Mesothelial cell of epicardium (in vitro differentiated cells): Measurements from ENCODE around the gene PEX10. TPM values are rescaled to one million over a fixed set of nuclear protein-coding genes. Genes with fewer than 3 reads are reported as not detected.

Source experiments
- DNase-seq, 2 experiments: peaks; one replicate each; pipeline ENCODE4 v3.0.0; 2021; ENCODE audit warnings: low spot score in 2 of 2; ENCODE audit not compliant: unreplicated experiment in 2 of 2
- H3K27ac Mint-ChIP-seq: 2 replicates; pipeline ENCODE4 v1.8.0; 2021; ENCODE audit warnings: mixed read lengths
- H3K27me3 Mint-ChIP-seq: 2 replicates; pipeline ENCODE4 v1.8.0; 2021; ENCODE audit warnings: low read depth, mixed read lengths
- H3K36me3 Mint-ChIP-seq: 2 replicates; pipeline ENCODE4 v1.8.0; 2021; ENCODE audit warnings: mixed read lengths
- H3K4me1 Mint-ChIP-seq: 2 replicates; pipeline ENCODE4 v1.8.0; 2021; ENCODE audit warnings: mixed read lengths
- H3K4me3 Mint-ChIP-seq: 2 replicates; pipeline ENCODE4 v1.8.0; 2021; ENCODE audit warnings: mild to moderate bottlenecking, moderate library complexity, mixed read lengths
- H3K9me3 Mint-ChIP-seq: 2 replicates; pipeline ENCODE4 v1.8.0; 2021; ENCODE audit warnings: mixed read lengths
- total RNA-seq: library from RNA; stranded (reverse); gene quantifications from 3 replicates; pipeline ENCODE4 v1.2.1, GENCODE V29; 2021
- TF ChIP-seq, protein P1 (sequence below): fragments of 200-600 bp; sonication (generic); IDR thresholded peaks from one replicate; pipeline ENCODE4 v1.5.0; 2021; ENCODE audit warnings: antibody characterized with exemption; ENCODE audit not compliant: unreplicated experiment

The PEX10 gene
- total RNA-seq, 1 donor from 2014 or later: 25.8 TPM

DNA sequence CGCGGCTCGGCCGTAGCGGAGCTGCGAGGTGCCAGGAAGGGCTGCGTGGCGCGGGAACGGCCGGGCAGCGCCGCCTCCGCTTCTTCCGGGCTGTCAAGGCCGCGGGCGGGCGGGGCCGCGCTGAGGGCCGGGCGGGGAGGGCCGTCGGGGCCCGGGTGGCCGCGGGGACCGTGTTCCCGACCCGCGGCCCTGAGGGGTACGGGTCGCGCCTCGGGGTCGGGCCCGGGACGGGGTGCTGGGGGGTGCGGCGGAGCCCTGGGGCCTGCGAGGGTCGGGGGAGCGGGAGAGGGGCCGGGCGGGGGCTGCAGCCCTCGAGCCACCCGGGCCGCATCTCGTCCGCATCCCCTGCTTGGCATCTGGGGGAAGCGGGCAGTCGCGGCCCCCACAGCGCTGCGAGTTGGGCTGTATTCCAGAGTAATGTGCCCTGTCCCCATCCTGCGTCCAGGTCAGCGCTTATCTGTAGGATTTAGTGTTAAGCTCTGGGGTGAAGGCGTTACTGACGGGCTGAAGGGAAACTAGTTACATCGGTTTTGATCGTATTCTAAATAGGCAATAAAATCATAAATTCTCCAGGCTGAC, 20.3 kb downstream of the PEX10 start:
- Mint-ChIP-seq H3K27ac (peak overlapping the region; percentile 80), H3K4me3 (peak overlapping the region; percentile 84), H3K9me3 (no peaks in the 10 kb centered on the region), H3K27me3 (no peaks in the 10 kb centered on the region), H3K4me1 (peaks cover 22% of the 10 kb centered on the region), H3K36me3 (peaks cover 15% of the 10 kb centered on the region)
- TF ChIP-seq, protein P1, sequence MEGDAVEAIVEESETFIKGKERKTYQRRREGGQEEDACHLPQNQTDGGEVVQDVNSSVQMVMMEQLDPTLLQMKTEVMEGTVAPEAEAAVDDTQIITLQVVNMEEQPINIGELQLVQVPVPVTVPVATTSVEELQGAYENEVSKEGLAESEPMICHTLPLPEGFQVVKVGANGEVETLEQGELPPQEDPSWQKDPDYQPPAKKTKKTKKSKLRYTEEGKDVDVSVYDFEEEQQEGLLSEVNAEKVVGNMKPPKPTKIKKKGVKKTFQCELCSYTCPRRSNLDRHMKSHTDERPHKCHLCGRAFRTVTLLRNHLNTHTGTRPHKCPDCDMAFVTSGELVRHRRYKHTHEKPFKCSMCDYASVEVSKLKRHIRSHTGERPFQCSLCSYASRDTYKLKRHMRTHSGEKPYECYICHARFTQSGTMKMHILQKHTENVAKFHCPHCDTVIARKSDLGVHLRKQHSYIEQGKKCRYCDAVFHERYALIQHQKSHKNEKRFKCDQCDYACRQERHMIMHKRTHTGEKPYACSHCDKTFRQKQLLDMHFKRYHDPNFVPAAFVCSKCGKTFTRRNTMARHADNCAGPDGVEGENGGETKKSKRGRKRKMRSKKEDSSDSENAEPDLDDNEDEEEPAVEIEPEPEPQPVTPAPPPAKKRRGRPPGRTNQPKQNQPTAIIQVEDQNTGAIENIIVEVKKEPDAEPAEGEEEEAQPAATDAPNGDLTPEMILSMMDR: no peak
- DNase-seq: no peak

DNA sequence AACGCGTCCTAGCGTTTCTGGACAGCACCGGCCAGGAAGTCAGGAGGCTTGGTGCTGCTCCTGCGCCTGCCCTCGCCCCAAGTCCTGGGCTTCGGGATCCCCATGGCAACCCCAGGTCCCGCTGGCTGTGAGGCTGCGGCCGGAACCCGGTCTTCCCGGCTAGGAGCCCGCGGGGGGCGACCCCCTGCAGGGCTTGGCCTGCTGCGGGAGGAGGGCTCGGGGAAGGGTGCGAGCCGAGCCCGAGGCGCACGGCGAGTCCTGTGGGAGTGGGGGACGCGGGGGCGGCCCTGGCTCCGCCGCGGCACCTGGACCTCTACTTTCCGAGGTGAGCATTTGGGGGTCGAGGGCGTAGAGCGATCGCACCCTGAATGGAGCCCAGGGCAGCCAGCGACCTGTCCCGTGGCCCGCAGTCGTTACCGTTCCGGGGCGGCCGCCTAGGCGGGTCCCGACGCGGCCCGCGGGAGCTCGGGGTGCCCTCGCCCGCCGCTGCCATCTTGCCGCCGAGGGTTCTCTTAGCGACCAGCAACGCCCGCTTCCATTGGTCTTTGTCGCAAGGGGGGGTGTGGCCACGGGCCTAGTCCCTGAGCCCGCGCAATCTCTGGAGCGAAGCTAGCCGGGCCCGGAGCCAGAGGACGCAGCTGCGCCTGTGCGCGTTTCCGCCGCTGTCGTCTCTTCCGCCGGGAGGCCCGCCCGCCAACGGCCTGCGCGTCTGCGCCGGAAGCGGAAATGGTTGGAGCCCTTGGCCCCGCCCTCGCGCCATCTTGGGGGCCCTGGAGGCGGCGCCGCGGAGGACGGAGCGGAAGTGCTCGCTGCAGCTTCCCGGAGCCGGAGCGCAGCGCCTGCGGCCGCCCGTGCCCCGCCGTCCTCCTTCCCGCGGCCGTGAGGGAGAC, 21.1 kb downstream of the PEX10 start, which contains the start of the genes MORN1 and RER1:
Gene MORN1 (minus strand): TSS at position 514 of the 890 bp plus-strand sequence. CDS start 21 bp downstream, at position 493.
Gene RER1 (plus strand): TSS at position 801 of the 890 bp plus-strand sequence. CDS start 3,950 bp downstream, outside the sequence.
- TF ChIP-seq, protein P1: no peak
- DNase-seq: peak; percentile 98
- Mint-ChIP-seq H3K4me1 (peaks cover 22% of the 10 kb centered on the region), H3K9me3 (no peaks in the 10 kb centered on the region), H3K36me3 (peaks cover 10% of the 10 kb centered on the region), H3K27me3 (no peaks in the 10 kb centered on the region), H3K27ac (peak within 1 kb of the TSS; percentile 80), H3K4me3 (peak within 1 kb of the TSS; percentile 84)

DNA sequence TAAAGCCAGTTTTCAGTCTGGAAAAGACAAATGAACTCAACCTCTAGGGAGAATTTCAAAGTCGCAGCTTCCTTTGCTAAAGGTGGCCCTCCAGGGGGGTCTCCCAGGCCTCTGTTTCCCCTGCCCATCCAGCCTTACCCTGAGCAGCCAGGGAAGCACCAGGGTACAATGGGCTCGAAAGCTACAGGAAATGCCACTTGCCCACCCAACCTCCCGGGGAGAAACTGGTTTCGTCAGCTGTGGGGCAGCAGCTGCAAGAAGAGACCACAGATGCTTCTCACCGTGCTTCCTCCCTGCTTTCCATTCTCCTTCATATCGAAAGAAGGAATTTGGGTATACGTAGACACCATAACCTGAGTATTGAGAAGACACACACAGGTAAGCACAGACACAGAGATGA, 22.7 kb downstream of the PEX10 start:
- Mint-ChIP-seq H3K9me3 (no peaks in the 10 kb centered on the region), H3K27me3 (no peaks in the 10 kb centered on the region), H3K4me3 (peak overlapping the region; percentile 74), H3K4me1 (peaks cover 22% of the 10 kb centered on the region), H3K27ac (no peak overlapping the region), H3K36me3 (peaks cover 7% of the 10 kb centered on the region)
- no peak for DNase-seq
- TF ChIP-seq, protein P1: no peak

DNA sequence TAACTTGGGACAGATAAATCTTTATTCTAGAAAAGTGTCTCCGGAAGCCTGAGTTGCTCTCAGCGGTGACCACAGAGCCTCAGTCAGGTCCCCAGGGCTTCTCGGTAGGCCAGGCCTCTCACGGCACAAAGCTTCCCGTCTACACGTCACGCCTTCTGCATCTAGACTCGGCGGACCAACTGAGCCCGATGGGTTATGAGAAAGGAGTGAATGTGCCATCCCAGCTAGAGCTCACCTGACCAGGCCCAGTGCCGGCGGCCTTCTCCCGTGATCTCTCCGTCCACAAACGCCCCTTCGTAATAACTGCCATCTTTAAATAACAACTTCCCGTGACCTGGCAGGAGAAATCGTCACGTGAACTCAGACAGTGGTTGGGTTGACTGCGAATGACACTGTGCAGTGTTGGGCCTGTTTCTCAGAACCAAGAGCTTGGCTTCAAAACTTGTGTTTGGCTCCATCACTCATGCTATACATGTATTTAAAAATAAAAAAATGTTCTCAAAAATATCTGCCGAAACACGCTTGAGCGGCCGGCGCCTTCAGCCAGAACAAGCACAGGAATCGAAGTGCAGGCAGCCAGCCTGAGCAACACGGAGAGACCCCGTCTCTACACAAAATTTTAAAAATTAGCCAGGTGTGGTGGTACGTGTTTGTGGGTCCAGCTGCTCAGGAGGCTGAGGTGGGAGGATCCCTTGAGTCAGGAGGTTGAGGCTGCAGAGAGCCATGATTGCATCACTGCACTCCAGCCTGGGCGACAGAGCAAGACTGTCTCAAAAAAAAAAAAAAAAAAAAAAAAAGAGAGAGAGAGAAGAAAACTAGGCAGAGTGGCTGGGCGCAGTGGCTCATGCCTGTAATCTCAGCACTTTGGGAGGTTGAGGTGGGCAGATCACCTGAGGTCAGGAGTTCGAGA, 24.1 kb downstream of the PEX10 start:
- Mint-ChIP-seq H3K4me3 (no peak overlapping the region), H3K27me3 (no peaks in the 10 kb centered on the region), H3K9me3 (no peaks in the 10 kb centered on the region), H3K27ac (no peak overlapping the region), H3K36me3 (peaks cover 5% of the 10 kb centered on the region), H3K4me1 (peaks cover 21% of the 10 kb centered on the region)
- TF ChIP-seq, protein P1: no peak
- DNase-seq: no peak
